Brain microvascular endothelial cell (primary cell): Measurements from ENCODE around the gene E2F1.

Experiments used
- DNase-seq: peaks from one replicate; pipeline ENCODE4 v3.0.0-alpha.2; 2020
- H3K27ac ChIP-seq: fragments of 250-450 bp; sonication (Bioruptor Pico); 2 replicates; pipeline ENCODE4 v1.5.1; 2020; ENCODE audit warnings: mild to moderate bottlenecking, moderate library complexity
- H3K27me3 ChIP-seq: fragments of 250-450 bp; sonication (Bioruptor Pico); replicated peaks from 2 replicates; pipeline ENCODE4 v1.5.1; 2020; ENCODE audit warnings: mild to moderate bottlenecking
- H3K36me3 ChIP-seq: fragments of 250-450 bp; sonication (Bioruptor Pico); replicated peaks from 2 replicates; pipeline ENCODE4 v1.5.1; 2020; ENCODE audit warnings: mild to moderate bottlenecking
- H3K4me3 ChIP-seq: 2 replicates; pipeline ENCODE4 v1.5.1; 2011; ENCODE audit warnings: low read depth, mild to moderate bottlenecking, control low read depth, low read length, moderate library complexity
- in situ Hi-C: cut with HindIII; loops from 2 replicates; pipeline ENCODE4 v1.10.0; 2017; ENCODE audit warnings: low sequenced_read_pairs, low pct_ligation_motif_present
- TF ChIP-seq, protein P1 (sequence below): IDR thresholded peaks from 2 replicates; pipeline ENCODE4 v1.5.1; 2011; ENCODE audit warnings: low read depth, mild to moderate bottlenecking, moderate library complexity, low read length, control low read depth, inconsistent platforms; ENCODE audit errors: missing control alignments

Gene E2F1

DNA sequence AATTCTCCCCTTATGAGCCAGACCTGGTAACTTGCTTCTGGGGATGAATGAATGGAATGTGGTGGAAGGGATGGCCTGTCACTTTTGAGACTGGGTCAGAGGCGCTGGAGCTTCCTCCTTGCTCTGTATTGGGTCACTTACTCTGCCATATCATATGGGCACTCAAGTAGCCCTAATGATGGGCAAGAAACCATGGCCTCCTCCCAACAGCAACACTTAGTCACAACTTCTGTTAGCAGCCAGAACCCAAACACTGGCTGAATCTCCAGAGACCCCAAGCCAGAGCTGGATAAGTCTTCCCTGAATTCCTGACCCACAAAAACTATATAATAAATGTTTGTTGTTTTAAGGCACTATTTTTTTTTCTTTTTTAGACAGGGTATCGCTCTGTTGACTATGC lies 5.5 kb downstream of the E2F1 start:
- Histone ChIP-seq H3K4me3 (no peak overlapping the region), H3K27ac (no peak overlapping the region), H3K36me3 (no peaks in the 10 kb centered on the region), H3K27me3 (no peaks in the 10 kb centered on the region)
- no peak for DNase-seq
- TF ChIP-seq, protein P1, sequence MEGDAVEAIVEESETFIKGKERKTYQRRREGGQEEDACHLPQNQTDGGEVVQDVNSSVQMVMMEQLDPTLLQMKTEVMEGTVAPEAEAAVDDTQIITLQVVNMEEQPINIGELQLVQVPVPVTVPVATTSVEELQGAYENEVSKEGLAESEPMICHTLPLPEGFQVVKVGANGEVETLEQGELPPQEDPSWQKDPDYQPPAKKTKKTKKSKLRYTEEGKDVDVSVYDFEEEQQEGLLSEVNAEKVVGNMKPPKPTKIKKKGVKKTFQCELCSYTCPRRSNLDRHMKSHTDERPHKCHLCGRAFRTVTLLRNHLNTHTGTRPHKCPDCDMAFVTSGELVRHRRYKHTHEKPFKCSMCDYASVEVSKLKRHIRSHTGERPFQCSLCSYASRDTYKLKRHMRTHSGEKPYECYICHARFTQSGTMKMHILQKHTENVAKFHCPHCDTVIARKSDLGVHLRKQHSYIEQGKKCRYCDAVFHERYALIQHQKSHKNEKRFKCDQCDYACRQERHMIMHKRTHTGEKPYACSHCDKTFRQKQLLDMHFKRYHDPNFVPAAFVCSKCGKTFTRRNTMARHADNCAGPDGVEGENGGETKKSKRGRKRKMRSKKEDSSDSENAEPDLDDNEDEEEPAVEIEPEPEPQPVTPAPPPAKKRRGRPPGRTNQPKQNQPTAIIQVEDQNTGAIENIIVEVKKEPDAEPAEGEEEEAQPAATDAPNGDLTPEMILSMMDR, result no peak
- in situ Hi-C loops, result no loop called here

DNA sequence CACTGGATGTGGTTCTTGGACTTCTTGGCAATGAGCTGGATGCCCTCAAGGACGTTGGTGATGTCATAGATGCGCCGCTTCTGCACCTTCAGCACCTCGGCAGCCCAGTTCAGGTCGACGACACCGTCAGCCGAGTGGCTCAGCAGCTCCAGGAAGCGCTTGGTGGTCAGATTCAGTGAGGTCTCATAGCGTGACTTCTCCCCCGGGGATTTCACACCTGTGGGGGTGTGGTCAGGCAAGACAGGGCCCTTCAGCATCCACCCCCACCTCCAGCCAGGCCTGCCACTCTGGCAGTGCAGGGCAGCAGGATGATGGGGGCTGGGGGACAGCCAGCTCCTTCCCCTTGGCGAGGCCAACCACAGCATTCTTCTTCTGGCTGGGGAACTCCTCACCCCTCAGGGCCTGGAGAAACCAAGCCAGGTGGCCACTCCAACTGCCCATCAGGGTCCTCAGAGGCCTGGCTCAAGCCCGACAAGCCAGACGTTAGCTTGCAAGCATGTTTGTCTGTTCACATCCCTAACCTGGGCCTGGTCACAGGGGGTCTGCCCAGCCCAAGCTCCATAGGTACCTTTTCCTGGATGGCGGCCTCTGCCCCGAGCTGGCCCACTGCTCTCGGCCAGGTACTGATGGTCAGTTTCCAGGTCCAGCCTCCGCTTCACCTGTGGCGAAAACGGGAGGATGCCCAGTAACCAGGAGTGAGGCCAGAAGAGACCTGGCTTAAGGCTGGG lies 6.3 kb downstream of the E2F1 start:
- no peak overlapping the region for H3K27ac ChIP-seq
- in situ Hi-C loops, result no loop called here
- no peaks in the 10 kb centered on the region for H3K27me3 ChIP-seq
- TF ChIP-seq, protein P1, result no peak
- no peak overlapping the region for H3K4me3 ChIP-seq
- H3K36me3 ChIP-seq, result no peaks in the 10 kb centered on the region
- DNase-seq, result no peak

DNA sequence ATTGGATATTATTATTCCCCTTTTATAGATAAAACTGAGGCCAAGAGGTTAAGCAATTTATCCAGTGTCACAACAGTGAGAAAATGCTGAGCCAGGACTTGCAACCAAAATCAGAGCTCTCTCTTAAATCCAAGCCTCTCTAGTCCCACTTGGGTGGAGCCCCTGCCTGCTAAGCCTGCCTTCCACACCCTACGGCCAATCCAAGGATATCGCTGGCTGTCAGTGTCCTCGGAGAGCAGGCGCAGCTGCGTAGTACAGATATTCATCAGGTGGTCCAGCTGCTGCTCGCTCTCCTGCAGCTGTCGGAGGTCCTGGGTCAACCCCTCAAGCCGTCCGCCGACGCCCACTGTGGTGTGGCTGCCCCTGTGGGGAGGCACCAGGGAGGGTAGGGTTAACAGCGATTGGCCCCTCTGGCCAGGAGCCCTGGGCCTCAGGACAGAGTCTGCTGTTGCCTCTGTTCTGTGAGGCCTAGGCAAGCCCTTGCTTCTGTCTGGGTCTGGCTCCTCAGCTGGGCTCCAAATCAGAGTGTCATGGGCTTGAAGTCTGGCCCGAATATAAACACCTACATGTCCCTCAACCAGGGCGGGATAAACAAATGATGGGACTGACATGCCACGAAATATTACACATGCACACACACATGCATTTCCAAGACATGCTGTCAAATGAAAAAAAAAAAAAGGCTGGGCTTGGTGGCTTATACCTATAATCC lies 8.0 kb downstream of the E2F1 start:
- TF ChIP-seq, protein P1, result no peak
- no peaks in the 10 kb centered on the region for H3K27me3 ChIP-seq
- in situ Hi-C loops, result no loop called here
- no peak overlapping the region for H3K27ac ChIP-seq
- no peak for DNase-seq
- no peak overlapping the region for H3K4me3 ChIP-seq
- no peaks in the 10 kb centered on the region for H3K36me3 ChIP-seq

DNA sequence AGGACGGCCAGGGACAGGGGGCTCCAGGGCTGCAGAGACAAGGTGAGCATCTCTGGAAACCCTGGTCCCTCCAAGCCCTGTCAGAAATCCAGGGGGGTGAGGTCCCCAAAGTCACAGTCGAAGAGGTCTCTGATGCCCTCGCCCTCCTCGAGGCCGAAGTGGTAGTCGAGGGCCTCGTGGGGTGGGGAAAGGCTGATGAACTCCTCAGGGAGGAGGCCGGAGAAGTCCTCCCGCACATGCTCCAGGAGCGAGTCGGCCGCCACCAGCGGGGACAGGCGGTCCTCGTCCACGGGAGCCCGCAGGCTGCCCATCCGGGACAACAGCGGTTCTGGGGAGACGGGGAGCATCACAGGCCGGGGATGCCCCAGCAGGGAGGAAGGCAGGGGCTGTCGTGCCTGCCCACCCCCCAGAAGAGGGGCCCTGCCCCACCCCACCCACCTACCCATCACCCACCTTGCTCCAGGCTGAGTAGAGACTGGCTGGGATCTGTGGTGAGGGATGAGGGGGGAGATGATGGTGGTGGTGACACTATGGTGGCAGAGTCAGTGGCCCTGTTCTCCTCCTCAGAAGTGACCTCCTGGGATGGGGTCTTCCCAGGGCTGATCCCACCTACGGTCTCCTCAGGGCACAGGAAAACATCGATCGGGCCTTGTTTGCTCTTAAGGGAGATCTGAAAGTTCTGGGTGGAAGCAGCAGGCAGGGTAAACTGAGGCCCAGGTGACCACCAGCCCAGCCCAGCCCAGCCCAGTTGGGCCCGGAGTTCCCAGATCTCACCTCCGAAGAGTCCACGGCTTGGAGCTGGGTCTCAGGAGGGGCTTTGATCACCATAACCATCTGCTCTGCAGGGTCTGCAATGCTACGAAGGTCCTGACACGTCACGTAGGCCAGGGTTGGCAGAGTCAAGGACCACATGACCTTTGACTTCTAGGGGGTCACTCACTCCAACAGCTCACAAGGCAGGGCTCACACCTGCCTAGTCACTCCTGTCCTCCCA lies 9.2 kb downstream of the E2F1 start:
- no peak for DNase-seq
- no peaks in the 10 kb centered on the region for H3K27me3 ChIP-seq
- in situ Hi-C loops, result no loop called here
- no peaks in the 10 kb centered on the region for H3K36me3 ChIP-seq
- TF ChIP-seq, protein P1, result no peak
- H3K27ac ChIP-seq, result no peak overlapping the region
- H3K4me3 ChIP-seq, result no peak overlapping the region

- no peaks in the 10 kb centered on the region for H3K36me3 ChIP-seq
- no peak overlapping the region for H3K27ac ChIP-seq
- TF ChIP-seq, protein P1, result no peak
- in situ Hi-C loops, result no loop called here
- no peaks in the 10 kb centered on the region for H3K27me3 ChIP-seq
- DNase-seq, result no peak
- H3K4me3 ChIP-seq, result no peak overlapping the region
Measured at GRCh38 chr20:33676121-33676520, 10.1 kb downstream of the E2F1 start.
